Fibroblast of upper back skin (primary cell): Measurements from ENCODE around the gene AGAP1.

ENCODE experiments used
- DNase-seq: peaks from one replicate; pipeline ENCODE4 v3.0.0-alpha.2; 2013

Gene AGAP1

DNA sequence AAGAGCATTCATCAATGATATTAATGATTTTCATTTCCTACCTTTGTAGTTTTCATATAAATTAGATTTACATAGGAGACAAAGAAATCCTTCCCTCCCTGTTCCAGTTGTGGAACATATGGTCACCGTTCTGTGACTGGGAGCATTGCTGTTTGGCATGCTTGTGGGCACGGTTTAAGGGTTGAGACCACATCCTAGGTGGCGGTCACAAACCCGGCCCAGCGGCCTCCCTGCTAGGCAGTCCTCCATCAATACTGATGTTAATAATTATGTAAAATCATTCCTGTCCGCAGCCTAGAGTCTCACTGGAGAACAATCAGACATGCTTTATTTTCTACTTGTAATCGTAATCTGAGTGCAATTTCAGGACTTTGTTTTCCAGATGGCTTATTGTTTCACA is 117.9 kb downstream of the AGAP1 start:
- DNase-seq: no peak

DNA sequence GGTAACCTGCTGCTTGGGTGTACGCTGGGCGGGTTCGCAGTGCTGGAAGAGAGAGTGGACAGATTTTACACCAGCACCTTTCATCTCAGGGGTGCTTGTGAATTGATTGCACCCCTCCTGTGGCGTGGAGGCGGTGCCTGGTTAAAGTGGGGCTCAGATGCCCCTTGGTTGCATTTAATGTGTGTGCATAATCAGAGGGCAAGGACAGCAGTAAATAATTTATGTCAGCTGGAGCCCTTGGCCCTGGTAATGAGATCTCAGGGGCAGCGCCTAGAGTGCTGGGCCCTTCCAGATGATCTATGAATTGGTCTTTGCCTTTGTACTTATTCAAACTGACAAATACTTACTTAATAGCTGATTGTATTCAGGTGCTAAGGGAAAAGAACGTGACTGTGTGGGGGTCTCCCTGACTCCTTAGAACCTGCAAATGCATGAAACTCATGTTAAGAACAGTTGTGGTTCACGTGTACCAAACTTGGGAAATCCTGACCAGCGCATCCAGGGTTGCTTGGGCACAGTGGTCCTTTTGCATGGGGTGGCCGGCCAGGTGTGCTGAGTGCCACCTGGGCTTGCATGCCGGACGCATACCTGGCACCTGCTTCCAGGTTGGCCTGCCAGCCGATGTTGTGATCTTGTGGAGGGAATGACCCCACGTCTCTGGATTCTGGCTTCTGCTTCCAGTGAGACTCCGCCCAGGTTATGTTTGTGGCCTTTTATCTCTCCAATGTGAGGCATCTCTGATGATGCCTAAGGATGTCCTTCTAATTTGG is 118.5 kb downstream of the AGAP1 start:
- no peak for DNase-seq

DNA sequence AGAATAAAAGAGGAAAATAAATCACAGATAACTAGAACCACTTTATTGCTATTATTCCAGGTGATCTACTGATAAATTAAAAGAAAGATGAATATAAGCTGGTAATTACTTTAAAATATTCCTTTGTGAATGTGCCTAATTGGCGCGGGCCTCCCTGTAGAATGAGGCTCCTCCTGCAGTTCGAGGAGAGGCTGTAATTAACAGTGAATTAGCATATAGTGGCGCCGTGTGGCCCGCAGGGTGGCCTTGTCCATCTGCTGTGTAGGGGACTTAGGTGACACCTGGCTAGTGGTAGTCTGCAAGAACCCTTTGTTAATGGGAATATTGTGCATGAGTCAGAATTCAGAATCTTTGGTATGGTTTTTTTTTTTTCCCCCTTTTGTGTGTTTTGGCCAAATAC is 119.8 kb downstream of the AGAP1 start:
- no peak for DNase-seq

DNA sequence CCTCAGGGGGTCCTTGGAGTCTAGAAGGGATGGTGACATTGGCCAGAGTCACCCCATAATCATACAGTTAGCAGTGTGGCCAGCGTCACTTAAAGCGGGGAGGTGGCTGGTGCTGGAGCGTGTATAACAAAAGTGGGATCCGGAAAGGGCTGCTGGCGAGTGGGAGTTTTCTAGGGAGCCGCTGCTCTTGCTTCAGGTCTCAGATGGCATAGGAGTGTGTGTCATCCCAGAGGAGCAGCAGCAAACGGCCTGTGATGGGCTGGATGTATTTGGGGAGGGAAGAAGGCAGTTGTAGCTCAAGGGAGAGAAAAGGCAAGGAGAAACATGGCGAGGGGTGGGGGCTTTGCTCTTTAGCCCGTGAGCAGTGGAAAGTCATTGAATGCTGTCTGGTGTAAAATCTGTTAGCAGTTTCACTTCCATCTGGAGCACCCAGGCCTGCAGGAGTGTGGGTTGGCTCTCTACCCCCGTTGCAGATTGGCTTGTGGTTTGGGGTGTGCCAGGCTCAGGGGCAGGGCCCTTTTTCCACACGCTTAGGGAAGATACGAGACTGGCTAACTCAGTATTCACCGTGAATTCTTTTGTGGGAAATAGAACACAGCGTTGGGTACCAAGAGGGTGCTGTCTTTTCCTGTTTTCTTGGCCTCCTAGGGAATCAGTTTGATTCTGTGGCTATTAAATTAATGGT is 120.5 kb downstream of the AGAP1 start:
- peak; percentile 11 for DNase-seq

DNA sequence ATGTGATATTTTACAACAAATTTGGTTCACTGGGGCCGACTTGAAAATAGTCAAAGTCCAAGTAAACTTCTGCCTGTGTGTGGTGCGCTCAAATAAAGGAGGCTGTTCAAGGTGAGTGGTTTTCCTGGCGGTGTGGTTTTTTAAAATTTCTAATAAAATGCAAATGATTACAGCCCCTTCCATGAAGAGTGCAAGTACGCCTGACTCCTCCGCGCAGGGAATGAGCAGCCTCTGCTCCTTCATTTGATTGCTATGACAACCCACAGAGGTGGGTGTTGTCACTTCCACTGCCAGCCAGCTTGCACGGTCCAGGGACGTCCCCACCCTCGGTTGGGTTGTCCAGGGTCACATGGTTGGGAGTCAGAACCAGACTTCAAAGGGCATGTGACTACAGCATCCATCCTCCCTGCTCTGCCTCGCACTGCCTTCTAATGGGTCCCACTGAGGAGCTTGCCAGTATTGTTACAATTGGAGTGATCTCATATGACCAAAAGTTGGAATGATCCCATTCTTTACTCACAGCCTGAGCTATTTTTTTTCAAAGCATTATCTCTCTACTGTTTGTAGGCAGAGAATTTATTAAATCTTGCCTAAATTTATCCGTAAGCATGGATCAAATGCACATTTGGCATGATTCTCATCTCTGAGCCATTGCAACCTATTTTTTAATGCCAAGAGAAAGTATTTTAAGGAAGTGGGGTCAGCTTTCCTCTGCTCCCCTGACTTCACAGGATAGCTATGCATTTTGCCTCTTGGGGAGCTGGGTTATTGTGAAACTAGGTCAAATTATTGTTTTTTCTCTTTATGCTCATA is 121.3 kb downstream of the AGAP1 start:
- peak; percentile 88 for DNase-seq

DNA sequence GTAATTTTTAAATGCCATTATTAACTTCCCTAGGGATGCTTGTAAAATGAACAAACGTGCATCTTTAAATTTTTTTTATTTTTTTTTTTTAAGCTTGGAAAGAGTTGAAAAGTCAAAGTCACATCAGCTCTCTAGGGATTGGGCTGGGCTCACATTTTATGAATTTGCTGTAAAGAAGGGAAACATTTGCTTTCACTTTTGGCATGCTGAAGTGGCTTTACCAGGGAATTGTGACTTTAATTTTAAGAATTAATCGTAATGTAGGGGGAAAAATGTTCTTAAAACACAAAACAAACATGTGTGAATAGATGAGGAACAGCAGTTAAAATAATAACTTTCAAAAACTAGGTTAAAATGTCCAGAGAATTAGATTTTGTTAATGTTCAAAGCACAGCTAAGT is 123.0 kb downstream of the AGAP1 start:
- no peak for DNase-seq

DNA sequence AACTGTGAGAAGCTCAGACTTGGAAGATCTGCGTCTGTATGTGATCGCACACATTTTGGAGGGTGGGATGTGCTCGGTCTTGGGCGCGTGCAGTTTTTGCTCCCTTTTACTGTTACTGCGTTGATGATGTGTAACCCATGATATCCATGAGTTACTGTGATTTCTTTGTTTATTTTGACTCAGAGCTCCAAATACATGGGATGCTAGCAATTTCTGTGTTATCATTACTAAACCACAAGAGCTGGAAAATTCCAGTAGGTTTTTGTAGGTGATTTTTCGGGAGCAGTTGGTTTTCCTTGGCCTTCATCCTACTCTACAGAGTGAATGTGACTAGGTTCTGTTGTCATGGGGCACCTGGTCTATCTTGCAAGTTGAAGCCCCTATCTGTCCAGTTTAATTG is 124.2 kb downstream of the AGAP1 start:
- peak; percentile 57 for DNase-seq

DNA sequence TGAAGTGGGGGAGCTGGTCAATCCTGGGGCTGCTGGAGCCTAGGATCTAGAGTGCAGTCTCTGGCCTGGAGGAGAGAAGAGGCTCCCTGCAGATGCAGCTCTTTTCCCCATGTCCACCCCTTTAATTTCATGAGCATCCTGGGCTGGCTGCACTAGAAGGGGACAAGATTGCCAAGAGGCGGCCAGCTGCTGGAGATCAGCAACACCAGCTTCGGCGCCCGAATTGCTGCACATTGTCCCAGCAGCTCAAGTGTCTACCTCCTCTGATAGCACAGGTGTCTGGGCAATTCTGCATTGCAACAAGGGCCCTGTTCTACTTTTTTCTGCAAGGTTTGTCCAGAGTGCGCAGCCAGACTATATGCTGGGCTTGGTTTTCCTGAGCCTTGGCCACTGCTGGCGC is 125.7 kb downstream of the AGAP1 start:
- no peak for DNase-seq

DNA sequence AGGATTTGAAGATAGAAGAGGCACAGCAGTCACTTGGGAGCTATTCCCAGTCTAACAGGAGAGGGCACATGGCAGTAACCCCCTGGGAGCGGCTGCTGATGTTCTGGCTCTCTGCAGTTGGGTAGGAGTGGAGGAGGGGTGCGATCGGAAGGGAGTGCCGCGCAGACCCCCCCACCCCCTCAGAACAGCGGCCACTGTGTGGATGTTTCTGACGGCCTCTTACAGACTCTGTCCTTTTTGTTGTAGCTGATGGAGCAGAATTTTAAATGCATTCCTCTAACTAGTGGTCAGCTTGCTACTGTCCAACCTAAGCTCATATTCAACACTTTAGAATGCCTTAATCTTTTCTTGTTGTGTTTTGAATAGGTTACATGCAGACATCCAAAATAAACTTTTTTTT is 127.9 kb downstream of the AGAP1 start:
- no peak for DNase-seq

DNA sequence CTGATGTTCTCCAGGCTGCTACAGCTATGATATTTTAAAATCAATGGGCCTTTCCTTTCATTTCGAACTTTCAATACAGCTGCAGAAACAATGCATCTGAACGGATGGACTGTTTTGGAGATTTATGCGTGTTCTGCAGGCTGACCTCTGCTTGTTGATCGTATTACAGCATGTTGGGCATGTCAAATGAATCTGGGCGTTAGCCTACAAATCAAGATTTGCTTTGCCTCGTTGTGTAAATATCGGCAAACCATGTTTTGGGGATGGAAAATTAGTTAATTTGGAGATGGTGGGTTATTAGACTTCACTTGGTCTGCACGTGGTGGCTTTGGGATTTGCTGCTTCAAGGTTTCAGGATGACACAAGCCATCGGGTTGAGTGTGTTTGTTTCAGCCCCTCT is 129.3 kb downstream of the AGAP1 start:
- no peak for DNase-seq

DNA sequence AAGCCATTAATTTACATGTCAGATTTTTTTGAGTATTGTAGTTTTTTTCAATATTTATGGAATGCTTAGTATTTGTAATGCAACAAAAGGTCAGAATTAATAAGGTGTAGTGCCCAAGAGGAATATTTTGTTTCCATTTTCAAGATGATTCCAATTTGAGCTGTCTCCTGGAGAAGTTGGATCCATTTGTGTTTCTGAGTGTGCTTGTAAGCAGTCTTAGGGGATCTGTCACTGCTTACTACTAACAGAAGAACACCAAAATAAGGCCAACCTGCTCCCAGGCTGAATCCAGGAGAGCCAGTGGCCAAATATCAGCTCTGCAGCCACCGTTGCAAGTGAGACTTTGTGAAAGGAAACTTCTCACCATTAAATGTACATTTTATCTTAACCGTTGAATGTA is 129.9 kb downstream of the AGAP1 start:
- no peak for DNase-seq

DNA sequence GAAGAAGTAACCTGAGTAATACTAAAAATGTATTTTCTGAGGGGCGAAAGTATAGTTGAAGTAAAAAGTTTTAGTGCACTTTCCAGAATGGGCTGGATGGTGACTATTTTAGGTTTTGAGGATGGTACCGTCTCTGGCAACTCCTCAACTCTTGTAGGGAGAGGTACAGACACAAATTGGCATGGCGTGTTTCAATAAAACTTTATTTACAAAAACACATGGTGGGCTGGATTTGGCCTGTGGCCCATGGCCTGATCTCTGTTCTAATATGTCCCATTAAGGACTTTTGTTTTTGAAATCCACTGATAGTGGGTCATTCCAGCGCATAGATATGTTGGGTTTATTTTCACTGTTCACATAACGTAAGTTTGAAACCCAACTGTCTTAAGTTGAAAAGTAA is 132.8 kb downstream of the AGAP1 start:
- no peak for DNase-seq

DNA sequence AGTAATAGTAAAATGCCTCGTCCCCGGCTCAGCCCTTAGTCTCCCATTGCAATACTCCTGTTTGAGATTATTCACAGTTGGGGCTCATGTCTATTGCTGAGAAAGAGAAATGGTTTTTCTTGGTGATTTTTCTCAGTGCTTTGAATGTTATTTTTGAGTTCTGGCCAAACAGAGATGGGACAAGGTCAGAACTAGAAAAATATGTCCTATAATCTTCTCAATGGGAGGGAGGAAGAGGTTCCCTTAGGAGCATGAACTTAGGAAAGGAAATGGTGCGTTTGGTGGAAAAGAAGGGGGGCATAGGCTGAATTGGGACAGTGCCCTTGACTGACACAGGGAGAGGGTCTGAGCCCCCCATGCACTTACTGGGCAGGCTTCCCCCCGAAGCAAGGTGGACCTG is 133.8 kb downstream of the AGAP1 start:
- no peak for DNase-seq

DNA sequence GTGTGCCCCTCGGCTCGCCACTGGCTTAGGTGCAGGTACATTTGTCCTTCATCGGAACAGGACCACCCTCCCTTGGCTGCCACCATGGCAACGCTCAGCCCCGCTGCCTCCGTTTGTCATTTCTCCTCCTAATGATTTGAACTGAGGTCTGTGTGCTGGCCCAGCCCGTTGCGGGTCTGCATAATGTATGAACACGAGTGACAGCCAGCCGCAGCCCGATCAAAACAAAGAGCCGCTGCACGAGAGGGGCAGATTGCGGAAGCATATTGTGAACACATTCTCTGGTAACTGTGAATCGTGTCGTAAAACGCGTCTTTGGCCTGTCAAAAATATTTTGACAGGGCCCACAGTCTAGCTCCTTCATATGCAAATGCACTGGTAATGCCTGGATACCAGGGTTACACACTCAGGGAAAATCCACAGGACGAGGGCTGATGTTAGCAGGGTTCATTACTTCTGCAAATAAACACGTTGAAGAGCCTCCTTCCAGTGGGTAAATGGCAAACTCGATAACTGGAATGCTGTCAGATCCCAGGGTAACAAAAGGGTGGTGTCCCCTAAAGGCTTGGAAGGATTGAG is 137.0 kb downstream of the AGAP1 start:
- DNase-seq: no peak

DNA sequence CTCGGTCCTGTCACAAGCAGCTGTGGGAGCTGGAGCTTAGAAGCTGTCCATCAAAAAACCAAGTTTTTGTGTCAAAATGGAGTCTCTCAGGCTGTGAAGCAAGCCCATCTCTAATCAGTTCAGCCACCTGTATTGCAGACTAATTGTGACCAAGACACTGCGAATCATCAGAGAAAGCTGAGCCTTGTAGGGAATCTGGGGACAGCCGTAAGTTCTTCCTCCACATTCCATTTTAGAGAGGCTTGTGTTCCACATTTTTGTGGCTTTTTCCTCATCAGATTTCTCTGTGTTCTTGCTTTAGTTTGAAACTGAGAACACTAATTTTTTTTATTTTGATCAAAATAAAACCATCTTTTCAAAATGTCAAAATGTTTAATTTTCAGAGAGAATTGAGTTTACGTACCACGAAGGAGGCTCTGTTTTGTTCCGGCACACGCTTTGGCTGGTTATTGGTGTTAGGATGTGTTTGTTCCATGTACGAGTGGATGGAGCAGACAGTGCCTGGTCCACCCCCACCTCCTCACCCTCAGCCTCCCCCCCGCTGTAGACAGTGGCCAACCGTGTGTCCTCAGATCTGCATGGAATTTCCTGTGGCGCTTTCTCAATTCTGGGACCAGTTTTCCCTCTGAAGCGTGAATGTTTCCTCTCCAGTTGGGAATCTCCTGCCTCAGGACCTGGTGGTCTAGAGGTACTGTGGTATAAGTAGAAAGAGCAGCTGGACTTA is 140.8 kb downstream of the AGAP1 start:
- DNase-seq: peak; percentile 73

DNA sequence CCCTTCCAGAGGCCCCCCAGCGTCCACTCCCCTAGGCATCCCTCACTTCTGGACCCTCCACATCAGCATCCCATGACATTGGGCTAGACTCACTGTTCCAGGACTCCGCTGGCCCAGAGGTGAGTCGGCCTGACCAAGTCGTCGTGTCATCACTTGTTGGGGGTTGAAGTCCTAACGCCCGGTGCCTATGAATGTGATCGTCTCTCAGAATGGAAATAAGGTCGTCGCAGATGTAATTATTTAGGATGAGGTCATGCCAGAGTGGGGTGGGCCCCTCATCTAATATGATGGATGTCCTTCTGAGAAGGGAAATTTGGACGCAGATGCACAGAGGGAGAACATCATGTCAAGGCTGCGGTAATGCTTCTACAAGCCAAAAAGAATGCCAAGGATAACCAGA is 142.7 kb downstream of the AGAP1 start:
- no peak for DNase-seq

DNA sequence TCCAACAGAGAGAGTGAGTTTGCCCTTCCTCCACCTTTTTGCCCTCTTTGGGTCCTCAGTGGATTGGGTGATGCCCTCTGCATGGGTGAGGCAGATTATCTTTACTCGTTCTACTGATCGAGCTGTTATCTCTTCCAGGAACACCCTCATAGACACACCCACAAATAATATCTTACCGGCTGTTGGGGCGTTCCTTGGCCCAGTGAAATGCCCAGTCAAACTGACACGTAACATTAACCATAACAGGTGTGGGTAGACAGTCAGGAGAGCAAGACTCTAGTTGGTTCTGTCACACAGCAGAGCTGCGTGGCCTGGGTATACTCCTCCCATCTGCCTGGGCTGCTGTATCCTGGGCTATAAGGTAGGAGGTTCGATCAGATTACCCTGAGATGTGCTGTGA is 144.1 kb downstream of the AGAP1 start:
- DNase-seq: no peak

DNA sequence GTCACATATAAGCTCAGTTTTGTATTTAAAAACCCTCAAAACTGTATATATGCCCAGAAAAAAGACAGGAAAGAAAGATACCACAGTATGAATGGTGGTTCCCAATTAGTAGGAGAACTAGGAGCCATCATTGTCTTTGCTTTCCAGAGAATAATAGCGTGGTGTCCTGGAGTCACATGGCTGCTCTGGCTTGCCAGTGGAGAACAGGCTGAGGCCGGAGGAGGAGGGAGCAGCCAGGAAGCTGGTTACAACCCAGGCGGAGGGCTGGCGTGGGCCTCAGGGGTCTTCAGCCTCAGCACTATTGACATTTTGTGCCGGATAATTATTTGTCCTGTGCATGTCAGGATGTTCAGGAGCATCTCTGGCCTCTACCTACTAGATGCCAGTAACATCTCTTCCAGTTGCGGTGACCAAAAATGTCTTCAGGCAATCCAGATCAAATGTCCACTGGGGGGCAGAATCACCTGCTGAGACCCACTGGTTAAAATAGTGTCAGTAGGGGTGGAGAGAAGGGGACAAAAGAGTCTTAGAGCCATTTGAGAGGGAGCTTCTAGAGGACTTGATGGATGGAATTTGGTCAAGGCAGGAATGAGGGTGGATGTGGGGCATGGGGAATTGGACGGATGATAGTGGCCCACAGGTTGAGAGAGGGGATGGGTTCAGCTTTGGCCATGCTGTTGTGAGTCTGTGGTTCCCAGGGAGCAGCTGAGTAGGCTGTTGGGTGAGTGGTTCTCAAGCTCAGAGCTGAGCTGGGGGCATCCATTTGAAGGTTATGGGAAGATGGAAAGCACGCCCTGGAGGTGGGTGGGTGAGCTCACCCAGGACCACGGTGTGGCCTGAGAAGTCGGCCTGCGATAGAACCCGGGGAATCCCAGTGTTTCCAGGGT is 144.9 kb downstream of the AGAP1 start:
- DNase-seq: no peak

DNA sequence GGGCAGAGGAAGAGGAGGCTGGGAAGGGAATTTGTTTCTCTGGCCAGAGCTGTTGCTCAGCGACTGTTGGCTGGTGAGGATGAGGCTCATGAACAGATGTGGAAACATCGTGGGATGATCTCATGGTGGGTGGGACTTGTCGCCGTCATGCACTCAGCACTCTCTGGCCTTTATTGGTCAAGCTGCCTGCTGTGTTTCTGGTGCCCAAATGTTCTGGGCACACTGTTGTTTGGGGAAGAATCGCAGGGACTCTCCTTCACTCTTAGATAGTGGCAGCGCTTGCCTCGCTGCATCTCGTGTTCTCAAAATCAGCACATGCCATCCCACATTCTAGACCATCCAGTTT is 145.6 kb downstream of the AGAP1 start:
- DNase-seq: peak; percentile 68

DNA sequence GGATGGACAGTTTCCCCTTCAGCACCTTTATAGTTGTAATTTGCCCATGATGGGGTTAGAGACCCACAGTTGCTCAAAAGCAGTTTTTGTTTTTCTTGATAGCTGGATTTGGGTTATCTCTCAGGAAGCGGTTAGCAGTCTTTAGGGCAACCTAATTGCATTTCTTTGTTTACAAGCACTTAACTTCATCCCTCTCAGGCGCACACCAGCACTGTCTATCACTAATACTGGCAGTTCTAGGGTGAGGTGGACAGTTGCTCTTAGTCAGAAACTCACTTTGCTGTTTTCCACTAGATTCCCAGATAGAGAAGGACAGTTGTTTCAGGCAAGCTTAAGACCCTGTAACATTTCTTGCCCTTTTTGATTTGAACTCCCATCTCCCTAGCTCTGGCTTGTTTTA is 146.0 kb downstream of the AGAP1 start:
- no peak for DNase-seq

DNA sequence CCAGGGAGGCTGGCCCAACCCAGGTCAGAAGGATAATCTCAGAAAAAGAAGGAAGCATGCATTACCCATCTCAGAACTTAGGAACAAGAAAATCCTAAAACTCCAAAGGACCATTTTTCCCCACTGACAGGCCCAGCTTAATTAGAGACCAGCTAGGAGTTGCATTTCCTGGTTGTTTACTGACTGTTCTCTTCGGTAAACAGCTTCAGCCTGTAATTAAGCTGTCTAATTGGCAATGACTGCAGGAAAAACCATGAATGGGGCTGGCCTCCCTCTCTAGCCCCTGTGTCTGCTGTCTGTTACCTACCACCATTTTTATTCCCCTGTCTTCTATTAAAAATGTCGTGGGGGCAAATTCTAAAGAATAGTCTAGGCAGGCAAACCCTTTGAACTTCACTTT is 146.5 kb downstream of the AGAP1 start:
- DNase-seq: no peak
